Fibroblast of gingiva (primary cell): ENCODE measurements around the gene HSCB.
"Not testable (repeated sequence)": the region's sequence is repeated elsewhere in the genome, so short reads cannot be mapped to it uniquely, and the experiment has no call there.

Experiments
- DNase-seq: peaks from one replicate; pipeline ENCODE4 v3.0.0-alpha.2; 2011; ENCODE audit warnings: low read depth

Gene HSCB

DNA sequence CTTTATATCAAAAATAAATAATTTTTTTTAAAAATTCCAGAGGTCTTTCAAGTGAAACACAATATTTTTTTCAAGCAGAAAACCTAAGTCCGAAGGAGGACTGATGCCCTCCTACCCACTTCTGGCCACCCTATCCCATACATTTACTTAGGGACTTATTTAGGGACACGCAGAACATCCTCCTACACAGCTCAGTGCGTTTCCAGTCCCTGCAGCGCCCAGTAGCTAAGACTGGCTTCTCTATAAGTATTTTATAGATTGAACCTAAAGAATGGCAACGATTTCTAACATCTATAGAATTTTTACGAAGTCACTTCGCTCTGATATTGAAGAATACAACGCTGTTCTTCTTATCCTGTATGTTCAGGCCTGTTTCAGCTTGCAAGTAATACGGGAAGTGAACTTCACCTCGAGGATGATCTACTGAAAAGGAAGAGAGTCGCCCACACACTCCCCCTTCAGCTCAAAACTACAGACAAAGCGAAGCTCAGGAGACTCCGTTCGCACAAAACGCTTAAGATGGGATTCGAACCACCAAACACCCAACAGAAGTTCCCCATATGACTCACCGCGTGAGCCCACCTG lies 547 bp upstream of the HSCB start:
- no peak for DNase-seq

DNA sequence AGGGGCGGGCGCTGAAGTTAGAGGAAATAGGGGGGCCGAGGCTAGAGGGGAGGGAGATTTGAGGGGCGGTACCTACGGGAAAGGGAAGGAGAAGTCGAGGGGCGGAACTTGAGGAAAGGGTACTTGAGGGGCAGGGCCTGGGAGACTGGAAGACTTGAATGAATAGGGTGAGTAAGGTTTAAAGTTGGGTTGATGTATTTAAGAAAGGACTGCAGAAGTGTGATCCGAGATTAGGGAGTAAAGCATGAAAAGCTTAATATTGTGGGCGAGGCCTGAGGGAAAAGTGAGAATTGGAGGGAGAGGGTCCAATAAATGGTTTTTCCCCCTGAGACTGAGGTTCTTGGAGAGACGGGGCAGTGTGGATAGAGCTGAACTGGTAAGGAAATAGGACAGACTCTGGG lies 723 bp downstream of the HSCB start:
- DNase-seq = no peak

DNA sequence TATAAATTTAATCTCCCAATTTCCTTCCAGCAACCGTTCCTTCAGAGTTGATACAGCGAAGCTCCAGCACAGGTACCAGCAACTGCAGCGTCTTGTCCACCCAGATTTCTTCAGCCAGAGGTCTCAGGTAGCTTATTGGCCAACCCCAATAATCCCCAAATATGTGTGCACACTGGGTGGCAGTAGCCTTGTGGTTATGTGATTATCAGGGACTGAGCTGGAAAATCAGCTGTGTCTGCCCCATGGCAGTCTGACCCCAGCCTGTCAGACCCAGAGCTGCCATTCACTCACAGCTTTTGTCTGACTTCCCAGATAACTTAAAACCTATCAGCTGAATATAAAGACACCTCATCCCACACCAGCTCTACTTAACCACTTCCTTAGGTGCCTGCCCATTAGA lies 2.0 kb downstream of the HSCB start:
- DNase-seq = no peak

DNA sequence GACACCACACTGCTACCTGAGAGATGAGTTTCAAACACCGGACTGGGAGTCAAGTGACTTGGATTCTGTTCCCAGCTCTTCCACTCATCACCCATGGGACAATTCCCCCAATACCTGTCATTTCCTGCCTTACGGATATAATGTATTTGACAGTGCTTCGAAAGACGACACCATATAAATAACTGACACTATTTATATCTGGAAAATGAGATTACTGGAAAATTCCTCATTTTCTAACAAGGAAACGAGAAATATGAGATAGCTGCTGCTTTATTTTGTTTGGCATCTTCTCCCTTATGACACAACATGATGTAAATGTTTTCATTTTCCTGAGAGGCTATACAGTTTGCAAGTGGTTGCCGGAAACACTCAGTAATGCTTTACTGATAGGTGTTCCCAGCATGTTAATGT lies 8.6 kb downstream of the HSCB start:
- peak; percentile 73 for DNase-seq

DNA sequence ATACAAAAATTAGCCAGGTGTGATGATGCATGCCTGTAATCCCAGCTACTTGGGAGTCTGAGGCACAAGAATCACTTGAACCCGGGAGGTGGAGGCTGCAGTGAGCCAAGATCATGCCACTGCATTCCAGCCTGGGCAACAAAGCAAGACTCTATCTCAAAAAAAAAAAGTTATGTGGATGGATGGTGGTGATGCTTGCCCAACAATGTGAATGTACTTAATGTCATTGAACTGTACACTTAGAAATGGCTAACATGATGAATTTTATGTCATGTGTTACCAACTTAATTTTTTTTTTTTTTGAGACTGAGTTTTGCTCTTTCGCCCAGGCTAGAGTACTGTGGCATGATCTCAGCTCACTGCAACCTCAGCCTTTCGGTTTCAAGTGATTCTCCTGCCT lies 12.7 kb downstream of the HSCB start:
- DNase-seq = not testable (repeated sequence)

DNA sequence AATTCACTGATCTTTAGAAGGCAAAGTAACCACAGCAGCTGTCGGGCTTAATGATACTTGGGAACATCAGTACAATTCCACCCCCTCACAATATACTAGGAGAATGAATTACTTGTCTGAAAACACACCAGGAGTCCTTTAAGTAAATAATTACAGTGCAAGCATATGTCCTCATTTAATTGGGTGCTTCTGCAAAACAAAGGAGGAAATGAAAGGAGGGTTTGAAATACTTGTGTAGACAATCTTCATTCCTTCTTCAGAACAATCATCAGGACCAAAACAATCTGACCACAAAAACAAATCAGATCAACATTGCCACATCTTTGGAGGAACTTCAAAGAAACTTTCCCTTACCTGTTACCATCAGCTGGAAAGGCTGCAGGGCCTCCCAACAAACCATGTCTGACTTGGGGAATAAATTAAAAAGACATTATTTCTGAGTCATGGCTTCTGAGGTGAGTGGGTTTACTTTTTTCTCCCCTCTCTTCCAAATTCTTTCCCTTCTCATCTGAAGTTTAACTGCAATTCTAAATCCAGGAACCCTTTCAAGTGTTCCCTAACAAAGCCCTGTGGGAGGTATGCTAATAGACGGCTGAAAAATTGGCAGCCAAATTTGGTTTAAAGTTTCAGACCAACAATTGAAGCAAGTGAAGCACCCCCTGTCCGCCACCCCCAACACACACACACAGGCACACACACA lies 18.2 kb downstream of the HSCB start:
- no peak for DNase-seq

DNA sequence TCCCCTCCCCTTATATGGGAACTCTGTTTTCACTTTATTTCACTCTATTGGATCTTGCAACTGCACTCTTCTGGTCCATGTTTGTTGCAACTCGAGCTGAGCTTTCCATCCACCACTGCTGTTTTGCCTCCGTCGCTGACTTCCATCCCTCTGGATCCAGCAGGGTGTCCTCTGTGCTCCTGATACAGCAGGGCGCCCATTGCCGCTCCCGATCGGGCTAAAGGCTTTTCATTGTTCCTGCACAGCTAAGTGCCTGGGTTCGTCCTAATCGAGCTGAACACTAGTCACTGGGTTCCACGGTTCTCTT lies 19.6 kb downstream of the HSCB start:
- no peak for DNase-seq

DNA sequence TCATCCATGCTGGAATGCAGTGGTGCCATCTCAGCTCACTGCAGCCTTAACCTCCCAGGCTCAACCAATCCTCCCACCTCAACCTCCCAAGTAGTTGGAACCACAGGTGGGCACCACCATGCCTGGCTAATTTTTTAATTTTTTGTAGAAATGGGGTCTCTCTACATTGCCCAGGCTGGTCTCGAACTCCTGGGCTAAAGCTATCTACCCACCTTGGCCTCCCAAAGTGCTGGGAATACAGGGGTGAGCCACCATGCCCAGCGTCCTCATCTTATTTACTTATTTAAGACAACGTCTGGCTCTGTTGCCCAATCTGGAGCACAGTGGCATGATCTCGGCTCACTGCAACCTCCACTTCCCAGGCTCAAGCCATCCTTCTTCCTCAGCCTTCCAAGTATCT lies 20.2 kb downstream of the HSCB start:
- DNase-seq = not testable (repeated sequence)

DNA sequence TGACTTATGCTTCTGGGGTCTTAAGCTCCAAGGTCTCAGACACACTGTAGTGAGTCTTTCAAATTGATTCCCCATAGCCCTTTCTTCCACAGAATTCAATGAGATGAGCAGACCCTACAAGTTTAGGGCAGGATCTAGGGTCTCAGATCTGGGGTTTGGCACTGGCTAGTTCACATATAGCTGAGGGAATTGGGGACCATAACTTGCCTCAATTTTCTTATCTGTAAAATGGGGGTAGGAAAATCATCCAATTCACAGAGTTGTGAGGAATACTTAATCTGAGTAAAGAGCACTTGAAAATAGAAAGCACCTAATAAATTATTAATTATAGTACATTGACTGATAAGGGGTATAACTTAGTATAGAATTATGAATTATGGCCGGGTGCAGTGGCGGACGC lies 24.8 kb downstream of the HSCB start:
- no peak for DNase-seq

DNA sequence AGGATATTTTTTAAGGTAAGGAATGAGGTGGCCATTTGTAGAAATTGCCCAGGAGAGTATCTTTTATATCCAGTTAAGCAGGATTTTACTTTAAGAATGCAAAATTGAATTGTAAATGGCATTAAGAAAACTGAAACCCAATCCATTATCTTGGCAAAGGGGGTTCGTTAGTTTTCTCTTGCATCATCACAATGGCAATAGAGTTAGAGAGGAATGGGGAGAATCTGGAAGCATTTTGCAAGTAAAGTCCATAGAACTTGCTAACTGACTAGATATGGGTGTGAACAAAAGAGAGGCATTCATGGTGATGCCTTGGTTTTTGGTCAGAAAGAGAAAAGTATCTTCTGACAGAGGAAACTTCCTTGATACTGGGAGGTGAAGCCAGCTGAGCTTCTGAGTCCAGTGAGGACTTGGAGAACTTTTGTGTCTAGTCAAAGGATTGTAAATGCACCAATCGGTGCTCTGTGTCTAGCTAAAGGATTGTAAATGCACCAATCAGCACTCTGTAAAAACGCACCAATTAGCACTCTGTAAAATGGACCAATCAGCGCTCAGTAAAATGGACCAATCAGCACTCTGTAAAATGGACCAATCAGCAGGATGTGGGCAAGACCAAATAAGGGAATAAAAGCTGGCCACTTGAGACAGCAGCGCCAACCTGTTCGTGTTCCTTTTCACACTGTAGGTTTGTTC lies 27.0 kb downstream of the HSCB start:
- peak; percentile 66 for DNase-seq

DNA sequence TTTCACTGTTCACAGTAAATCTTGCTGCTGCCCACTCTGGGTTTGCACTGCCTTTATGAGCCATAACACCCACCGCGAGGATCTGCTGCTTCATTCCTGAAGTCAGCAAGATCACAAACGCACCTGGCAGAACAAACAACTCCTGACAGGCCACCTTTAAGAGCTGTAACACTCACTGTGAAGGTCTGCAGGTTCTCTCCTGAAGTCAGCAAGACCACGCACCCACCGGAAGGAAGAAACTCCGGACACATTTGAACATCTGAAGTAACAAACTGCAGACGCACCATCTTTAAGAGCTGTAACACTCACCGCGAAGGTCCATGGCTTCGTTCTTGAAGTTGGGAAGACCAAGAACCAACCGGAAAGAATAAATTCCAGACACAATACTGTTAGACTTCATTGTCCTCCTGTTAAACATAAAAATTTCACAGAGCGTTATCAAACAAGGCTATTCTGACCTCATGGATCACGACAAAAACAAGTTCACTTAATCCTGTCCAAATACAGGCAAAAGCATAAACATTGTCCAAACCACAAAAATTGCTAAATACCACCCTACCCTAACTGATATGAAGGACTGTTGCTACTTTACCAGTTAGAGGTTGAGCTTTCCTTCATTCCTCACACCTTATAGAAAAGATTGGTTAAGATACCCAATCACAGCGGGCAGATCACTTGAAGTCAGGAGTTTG lies 27.7 kb downstream of the HSCB start:
- DNase-seq = no peak

DNA sequence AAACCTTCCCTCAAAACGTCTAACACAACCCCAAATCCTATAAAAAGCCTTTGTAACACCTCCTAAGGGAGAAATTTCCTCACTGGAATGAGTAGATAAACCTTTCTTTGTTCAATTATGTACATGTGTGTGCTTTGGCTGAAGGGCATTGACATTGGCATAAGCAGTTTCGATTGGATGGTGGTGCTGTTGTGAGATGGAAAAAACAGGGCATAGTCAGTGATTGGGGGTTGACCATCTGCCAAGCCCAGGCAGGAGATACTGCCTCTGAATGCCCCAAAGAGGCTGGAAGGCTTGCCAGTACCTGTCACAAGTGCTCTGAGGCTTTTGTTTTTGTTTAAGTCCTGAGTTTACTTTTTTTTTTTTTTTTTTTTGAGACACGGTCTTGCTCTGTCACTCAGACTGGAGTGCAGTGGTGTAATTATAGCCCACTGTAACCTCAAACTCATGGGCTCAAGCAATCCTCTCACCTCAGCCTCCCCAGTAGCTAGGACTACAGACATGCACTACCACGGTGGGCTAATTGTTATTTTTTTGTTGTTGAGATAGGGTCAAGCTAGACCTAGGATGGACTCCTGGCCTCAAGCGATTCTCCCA lies 29.5 kb downstream of the HSCB start:
- no peak for DNase-seq

DNA sequence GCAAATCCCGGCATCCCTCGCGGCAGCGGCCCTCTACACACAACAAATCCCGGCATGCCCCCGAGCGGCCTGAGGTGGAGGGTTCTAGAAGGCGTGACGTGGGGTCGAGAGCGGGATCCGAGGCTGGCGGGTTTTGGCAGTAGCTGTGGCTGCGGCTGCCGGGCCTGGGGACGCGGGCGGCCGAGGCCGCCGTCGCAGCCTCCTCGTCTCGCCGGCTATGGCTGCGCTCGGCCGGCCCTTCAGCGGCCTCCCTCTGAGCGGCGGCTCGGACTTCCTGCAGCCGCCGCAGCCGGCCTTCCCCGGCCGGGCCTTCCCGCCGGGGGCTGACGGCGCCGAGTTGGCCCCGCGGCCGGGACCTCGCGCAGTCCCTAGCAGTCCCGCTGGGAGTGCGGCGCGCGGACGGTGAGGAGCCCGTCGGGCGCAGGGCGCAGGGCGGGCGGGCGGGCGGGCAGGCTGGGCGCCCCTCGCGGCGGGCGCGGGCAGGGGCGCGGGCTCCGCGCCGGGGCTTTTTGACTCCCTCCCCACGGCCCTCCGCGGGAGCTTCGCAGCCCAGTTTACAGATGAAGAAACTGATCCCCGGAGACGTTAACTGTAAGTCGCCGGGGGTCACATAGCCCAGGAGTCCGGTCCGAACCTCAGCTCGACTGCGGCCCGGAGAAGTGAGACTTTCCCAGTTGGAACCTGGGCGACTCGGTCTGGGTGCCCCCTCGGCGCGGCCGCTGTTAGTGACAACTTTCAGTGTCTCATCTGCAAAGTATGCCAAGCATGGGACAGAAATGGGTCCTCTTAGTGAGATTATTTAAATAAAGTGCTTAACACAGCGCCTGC lies 31.0 kb downstream of the HSCB start, which contains the start of gene CCDC117:
TSS of gene CCDC117 (plus strand) at position 63 of the 828 bp plus-strand sequence. CDS start at position 218, 155 bp downstream.
- peak; percentile 96 for DNase-seq

DNA sequence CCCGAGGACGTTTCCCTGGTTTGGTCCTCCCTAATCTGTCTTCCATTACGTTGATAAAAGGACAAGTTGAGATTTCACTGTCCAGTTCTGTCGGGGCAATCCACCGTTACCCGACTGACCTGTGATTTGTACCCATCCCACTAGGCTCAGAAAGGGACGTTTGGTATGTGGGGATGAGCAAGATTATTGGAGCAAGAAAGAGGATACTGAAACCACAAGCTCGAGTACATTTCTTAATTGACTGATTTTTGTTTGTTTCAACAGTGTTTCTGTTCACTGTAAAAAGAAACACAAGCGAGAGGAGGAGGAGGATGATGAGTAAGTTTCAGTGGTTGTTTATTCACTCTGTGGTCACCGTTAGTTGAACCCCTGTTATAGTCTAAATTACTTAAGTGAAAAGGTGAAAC lies 31.6 kb downstream of the HSCB start:
- peak; percentile 62 for DNase-seq

DNA sequence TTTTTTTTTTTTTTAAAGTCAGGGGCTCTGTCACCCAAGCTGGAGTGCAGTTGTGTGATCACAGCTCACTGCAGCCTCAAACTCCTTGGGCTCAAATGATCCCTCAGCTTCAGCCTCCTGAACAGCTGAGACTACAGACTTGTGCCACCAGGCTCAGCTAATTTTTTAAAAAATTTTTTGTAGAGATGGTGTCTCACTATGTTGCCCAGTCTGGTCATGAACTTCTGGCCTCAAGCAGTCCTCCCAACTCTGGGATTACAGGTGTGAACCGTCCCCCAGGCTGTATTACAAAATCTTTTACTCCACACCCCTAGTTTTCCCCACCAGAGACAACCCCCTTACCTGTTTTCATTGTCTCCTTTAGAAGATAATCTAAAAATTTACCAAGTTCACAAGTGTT lies 32.5 kb downstream of the HSCB start:
- no peak for DNase-seq

DNA sequence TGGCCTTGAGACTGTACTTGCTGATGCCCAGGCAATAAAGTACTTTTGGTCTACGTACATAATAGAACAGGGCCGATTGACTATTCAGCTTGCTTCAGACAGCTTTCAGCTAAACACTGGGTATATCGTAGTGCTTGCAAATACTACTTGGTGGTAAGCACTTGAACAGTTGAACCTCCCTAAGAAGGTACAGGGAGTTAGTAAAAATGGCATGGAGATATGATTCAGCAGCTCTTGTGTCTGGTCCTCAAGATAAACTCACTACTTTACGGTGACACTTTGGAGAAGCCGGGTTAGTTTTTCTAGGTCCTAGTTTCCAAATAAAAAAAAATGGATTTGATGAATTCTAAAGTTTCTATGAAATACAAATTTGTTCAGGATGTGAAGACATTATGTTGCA lies 38.0 kb downstream of the HSCB start:
- no peak for DNase-seq

DNA sequence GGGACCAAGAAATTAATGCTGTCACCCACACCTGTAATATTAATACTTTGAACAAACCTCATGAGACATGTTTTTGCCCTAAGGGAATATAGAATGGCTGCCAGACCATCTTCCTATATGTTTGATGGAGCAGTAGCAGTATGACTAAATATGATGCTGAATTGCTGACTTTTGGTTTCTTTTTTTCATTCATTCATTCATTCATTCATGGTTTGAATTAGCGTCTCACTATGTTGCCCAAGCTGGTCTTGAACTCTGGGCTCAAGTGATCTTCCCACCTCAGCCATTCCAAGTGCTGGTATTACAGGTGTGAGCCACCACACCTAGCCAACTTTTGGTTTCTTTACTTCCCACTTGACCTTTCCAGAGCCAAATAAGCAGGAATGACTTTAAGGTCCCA lies 38.5 kb downstream of the HSCB start:
- DNase-seq = no peak

DNA sequence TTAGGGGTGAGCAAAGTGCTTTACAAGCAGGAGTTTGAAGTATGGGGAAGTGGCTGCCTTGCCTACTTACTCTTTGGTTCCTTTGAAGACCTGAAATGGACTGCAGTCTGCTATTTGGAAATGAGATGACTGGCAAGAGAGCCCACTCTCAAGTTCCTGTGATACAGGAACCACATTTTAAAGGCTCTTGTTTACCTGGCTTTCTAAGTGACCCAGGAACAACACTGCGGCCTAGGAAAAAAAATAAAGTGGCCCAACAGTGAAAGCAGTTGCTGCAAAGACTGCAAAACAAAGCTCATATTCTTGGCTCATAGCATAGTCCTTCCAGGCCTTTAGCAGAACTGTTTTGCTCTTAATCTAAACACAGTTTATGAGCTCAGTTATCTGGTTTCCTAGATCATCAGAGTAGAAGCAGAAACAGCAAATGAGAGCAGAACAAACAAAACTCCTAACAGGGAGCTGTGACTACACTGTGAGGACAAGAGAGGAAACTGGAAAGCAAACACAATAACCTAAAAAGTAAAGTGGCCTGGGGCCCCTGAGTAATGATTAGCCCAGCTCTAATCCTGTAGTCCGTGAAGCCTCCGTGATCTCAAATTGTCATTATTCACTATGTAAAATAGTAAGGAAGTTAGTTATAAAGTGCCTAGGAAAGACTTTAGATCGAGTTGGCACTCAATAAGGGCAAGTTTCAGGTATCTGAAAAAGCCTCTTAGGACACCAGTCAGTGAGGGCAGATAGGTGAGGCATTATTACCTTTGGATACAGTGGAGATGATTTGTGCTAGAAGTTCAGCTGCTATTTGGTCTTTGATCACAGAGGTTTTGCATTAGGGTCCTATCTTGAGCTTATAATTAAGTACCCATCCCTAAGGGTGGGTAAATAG lies 42.2 kb downstream of the HSCB start:
- DNase-seq = no peak

DNA sequence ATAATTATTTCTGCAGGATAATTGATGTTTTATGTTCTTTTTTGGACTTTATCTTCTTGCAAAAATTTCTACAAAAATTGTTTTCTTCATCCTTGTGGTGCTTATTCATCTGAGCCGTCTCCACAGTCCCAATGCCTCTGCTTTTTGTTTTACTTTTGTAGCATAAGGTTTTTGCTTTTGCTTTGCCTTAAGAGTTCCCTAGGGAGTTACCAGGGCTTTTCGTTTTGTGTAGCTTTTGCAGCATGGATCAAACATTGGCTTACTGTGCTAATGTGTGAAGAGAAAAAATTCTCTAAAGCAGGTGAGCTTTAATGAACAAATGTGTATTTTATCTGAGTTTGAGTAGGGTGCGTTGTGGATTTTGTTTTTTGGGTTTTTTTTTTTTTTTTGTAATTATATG lies 46.8 kb downstream of the HSCB start:
- DNase-seq = no peak

DNA sequence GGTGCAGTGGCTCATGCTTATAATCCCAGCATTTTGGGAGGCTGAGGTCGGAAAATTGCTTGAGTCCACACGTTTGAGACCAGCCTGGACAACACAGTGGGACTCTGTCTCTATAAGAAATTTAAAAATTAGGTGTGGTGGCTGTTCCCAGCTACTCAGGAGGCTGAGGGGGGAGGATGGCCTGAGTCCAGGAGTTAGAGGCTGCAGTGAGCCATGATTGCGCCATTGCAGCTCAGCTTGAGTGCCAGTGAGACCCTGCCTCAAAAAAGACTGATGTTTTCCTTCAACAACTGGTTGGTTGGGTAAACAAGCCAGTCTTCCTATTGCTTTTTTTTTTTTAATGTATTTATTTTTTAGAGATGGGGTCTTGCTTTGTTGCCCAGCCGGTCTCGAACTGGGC lies 49.3 kb downstream of the HSCB start:
- DNase-seq = no peak
